ENCODE measurements around the gene IGSF3.
"Not testable (repeated sequence)": the region's sequence is repeated elsewhere in the genome, so short reads cannot be mapped to it uniquely, and the experiment has no call there.

DNA sequence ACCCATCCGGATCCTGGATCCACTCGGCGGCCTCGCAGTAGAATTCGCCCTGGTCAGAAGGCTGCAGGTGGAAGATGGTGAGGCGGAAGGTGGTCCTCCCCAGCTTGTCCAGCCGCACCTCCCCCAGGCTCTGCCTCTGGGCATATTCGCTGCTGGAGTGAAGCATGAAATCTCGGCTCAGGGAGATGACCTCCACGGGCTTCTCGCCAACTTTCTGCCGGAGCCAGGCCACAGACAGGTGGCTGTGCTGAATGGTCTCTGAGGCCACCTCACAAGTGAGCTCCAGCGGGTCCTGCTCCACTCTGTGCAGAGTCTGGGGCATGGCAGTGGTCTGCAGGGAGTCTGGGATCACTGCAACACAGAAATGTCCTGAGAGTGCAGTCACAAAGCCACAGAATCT, 53.7 kb downstream of the IGSF3 start:
- TF ChIP-seq, protein P1, sequence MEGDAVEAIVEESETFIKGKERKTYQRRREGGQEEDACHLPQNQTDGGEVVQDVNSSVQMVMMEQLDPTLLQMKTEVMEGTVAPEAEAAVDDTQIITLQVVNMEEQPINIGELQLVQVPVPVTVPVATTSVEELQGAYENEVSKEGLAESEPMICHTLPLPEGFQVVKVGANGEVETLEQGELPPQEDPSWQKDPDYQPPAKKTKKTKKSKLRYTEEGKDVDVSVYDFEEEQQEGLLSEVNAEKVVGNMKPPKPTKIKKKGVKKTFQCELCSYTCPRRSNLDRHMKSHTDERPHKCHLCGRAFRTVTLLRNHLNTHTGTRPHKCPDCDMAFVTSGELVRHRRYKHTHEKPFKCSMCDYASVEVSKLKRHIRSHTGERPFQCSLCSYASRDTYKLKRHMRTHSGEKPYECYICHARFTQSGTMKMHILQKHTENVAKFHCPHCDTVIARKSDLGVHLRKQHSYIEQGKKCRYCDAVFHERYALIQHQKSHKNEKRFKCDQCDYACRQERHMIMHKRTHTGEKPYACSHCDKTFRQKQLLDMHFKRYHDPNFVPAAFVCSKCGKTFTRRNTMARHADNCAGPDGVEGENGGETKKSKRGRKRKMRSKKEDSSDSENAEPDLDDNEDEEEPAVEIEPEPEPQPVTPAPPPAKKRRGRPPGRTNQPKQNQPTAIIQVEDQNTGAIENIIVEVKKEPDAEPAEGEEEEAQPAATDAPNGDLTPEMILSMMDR (IDR thresholded peaks at IDR 0.05), result not testable (repeated sequence)
- not testable (repeated sequence) for TF ChIP-seq SP1 (CRISPR knock-in tag; conservative IDR thresholded peaks at IDR 0.05); TEAD4 (CRISPR knock-in tag; IDR thresholded peaks at IDR 0.05); CREM (CRISPR knock-in tag; IDR thresholded peaks at IDR 0.05); PRRX2 (CRISPR knock-in tag; IDR thresholded peaks at IDR 0.05); ZNF138 (CRISPR knock-in tag; conservative IDR thresholded peaks at IDR 0.05); SOX15 (CRISPR knock-in tag; IDR thresholded peaks at IDR 0.05)
- TF ChIP-seq, protein P2, sequence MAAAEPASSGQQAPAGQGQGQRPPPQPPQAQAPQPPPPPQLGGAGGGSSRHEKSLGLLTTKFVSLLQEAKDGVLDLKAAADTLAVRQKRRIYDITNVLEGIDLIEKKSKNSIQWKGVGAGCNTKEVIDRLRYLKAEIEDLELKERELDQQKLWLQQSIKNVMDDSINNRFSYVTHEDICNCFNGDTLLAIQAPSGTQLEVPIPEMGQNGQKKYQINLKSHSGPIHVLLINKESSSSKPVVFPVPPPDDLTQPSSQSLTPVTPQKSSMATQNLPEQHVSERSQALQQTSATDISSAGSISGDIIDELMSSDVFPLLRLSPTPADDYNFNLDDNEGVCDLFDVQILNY (CRISPR knock-in tag; IDR thresholded peaks at IDR 0.05), result not testable (repeated sequence)
- TF ChIP-seq, protein P3, sequence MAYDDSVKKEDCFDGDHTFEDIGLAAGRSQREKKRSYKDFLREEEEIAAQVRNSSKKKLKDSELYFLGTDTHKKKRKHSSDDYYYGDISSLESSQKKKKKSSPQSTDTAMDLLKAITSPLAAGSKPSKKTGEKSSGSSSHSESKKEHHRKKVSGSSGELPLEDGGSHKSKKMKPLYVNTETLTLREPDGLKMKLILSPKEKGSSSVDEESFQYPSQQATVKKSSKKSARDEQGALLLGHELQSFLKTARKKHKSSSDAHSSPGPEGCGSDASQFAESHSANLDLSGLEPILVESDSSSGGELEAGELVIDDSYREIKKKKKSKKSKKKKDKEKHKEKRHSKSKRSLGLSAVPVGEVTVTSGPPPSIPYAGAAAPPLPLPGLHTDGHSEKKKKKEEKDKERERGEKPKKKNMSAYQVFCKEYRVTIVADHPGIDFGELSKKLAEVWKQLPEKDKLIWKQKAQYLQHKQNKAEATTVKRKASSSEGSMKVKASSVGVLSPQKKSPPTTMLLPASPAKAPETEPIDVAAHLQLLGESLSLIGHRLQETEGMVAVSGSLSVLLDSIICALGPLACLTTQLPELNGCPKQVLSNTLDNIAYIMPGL (CRISPR knock-in tag; IDR thresholded peaks at IDR 0.05), result not testable (repeated sequence)

All from WTC11 (cell line).